Umbilical cord (tissue), 2 donors: Measurements from ENCODE around the gene RFX2. TPM values are rescaled to one million over a fixed set of nuclear protein-coding genes. Genes with fewer than 3 reads are reported as not detected.
A peak's percentile ranks its signal among the peaks of the same experiment; 100 is the strongest.
"Not testable (repeated sequence)": the region's sequence is repeated elsewhere in the genome, so short reads cannot be mapped to it uniquely, and the experiment has no call there.

Source experiments
- DNase-seq: peaks from one replicate; pipeline ENCODE4 v3.0.0-alpha.2; 2015; ENCODE audit warnings: low spot score
- total RNA-seq: library from RNA; depleted of rRNA; stranded (reverse); fragments of >200 nt; gene quantifications from one replicate; pipeline ENCODE4 v1.2.3, GENCODE V29; 2014; ENCODE audit warnings: low replicate concordance; ENCODE audit not compliant: insufficient read depth

RFX2 gene
- total RNA-seq, 1 donor from 2014 or later = 15.4 TPM

DNA sequence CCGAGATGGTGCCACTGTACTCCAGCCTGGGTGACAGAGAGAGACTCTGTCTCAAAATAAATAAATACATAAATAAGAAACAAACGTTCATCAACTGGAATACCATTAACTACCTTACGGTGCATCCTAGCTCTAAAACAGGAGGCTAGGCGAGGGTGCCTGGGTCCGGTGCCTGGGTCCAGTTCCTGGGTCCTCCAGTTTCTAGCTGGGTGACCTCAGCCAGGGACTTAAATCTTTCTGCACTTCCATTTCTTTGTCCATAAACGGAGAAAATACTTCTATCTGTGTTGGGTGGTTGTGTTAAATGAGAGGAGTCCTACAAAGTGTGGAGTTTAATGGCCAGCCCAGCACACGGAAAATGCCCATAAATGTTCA lies 34.0 kb downstream of the RFX2 start:
- DNase-seq = no peak

DNA sequence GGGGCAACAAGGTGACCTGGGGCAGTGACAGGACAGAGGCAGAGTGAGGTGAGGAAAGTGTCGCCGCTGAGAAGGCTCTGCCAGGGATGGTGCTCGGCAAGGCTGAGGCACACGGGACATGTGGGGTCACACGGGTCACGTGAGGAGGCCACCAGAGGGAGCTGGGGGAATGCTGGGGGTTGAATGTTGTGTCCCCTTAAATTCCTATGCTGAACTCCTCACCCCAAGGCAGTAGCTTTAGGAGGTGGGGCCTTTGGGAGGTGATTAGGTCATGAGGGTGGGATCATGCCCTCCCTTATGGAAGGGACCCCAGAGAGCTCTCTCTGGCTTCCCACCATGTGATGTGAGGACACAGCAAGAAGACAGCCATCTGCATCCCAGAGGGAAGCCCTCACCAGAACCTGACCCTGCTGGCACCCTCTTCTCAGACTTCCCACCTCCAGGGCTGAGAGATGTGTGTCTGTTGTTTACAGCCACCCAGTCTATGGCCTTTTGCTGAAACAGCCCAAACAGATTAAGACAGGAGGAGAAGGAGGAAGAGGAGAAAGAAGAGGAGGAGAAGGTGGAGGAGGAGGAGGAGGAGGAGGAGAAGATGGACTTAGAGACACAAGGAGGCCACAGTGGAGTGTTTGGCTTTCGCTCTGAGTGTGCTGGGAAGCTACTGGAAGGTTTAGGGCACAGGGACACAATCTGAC lies 35.4 kb downstream of the RFX2 start:
- DNase-seq = no peak

DNA sequence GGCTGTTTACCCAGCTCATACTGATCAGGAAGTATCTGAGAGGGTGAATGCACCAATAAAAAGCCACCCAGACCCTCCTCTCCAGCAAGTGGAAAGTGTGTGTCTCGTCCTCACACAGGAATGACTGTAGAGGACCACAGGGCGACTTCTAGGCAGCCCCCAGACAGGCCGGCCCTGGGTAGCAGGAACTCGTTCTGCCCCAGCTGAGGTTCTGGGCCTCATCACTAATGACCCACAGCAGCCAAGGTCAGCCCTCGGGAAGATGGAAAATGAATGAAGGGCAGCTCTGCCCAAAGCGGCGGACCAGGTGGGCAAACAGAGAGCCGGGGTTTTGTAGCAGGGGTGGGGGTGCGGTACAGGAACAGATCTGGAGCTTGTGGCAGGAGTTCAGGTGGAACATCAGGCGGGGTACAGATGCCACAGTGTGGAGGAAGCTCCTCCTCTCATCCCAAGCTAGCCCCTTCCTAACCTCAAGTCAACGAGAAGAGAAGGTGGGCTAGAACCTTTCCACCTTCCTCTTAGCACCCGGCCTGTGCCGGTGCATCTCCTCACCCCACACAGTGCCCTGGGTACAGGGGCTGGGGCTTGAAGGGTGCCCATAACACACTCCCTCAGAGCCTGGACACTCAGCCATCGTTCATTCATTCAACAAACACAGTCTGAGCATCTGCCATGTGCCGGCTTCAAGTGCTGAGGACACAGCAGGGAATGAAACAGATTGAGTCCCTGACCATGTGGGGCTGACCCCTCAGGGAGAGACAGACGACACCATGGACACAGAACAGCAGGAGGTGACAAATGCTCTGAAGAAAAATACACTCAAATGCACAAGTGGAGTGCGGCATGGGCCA lies 36.2 kb downstream of the RFX2 start:
- DNase-seq = no peak

DNA sequence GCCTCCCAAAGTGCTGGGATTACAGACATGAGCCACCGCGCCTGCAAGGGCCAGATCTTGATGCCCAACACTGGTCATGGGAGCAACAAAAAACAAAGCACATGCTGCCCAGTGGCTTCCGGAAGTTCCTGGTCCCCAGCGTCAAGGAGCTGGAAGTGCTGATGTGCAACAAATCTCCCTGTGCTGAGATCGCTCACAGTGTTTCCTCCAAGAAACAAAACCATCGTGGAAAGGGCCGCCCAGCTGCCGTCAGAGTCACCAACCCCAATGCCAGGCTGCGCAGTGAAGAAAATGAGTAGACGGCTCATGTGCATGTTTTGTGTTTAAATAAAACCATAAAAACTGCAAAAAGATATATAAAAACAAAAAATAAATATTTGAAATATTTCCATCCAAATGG lies 37.1 kb downstream of the RFX2 start:
- DNase-seq = not testable (repeated sequence)

DNA sequence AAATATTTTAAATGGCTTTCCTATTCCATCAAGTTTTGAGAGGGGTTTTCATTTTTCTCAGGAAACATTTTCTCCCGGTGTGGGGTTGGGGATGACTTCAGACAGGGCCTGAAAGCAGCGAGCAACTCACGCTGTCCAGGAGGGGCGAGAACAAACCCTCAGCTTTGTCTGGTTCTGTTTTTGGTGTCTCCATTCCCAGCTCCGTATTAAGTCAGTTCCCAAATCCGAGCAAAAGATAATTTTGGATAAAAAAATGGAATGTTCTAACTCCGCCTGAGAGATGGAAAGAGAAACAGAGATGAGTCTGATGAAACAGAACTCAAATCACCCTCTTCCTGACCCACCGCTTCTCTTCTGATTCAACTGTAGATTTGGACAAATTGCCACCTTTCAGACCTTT lies 38.4 kb downstream of the RFX2 start:
- DNase-seq = peak; percentile 40

DNA sequence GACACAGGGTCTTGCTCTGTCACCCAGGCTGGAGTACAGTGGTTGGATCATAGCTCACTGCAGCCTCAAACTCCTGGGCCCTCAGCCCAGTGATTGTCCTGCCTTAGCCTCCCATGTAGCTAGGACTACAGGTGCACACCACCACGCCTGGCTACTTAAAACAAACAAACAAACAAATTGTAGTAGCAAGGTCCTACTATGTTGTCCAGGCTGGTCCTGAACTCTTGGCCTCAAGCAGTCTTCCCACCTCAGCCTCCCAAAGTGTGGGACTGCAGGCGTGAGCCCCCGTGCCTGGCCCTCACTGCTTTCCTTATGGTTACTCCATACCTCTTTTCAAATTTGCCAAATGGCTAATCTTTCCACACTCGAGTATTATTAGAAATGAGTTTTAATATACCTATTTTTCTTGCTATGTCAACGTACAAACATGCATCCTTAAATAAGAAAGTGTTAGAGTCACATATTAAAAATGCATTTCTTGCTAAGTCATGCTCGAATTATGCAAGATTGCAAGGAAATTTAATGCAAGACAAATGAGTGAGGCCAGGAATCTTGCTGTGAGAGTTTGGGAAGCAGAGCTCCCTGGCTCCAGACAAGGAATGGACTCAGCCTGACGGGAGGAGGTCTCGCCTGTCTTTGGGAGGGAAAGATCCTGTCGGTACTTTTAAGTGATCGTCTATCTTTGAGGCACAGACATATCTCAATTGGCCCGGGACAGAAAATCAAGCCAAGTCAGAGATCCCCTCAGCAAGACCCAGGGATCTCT lies 39.4 kb downstream of the RFX2 start:
- peak; percentile 60 for DNase-seq

DNA sequence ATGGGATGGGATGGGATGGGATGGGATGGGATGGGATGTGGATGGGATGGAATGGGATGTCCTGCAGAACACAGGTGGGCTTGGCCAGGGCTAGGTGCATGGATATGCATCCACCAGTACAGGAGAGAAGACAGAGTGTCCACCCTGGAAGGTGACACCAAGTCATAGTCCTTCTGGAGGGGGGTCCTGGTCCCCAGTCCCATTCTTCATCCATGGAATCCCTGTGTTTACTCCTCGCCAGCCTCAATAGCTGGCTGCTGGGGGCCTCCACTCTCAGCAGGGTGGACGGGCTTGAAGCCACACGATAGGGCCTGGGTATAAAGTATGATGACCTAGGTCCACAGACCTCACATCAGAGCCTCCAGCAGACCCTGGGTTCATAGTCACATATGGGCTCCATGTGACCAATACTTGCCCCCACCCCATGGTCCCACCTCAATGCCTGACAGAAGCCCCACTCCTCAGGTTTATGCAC lies 40.1 kb downstream of the RFX2 start:
- no peak for DNase-seq

DNA sequence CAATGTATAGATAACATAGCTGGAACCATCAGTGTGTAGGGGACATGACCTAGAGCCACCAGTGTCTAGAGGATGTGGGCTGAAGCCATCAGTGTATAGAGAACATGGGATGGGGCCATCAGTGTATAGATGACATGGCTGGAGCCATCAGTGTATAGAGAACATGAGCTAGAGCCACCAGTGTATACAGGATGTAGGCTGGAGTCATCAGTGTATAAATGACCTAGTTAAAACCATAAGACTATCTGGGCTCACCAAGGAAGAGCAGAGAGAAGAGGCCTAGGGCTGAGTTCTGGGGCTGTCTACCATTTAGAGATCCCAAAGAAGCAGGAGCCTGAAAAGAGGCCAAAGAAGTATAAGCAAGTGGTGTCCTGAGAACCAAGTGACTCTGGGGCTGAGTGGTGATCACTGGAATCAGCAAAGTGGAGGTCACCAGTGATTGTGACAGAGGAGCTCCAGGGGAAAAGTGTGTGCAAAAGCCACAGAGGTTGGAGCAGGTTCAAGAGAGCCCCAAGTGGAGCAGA lies 41.0 kb downstream of the RFX2 start:
- DNase-seq = no peak

DNA sequence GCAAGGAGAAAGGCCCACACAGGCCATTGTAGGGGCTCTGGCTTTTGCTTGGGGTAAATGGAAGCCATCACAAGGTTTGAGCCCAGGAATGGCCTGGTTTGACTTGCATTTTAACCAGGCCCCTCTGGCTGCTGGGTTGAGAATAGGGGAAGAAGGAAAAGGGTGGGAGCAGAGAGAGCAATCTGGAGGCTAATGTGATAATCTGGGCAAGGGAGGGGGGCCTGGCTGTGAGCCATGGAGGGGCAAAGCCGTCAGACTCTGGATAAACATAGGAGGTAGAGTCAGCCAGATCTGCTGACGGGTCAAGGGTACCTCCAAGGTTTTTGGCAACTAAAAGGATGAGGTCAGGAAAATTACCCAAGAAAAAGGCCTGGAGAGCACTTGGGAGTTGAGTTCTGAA lies 41.6 kb downstream of the RFX2 start:
- no peak for DNase-seq

DNA sequence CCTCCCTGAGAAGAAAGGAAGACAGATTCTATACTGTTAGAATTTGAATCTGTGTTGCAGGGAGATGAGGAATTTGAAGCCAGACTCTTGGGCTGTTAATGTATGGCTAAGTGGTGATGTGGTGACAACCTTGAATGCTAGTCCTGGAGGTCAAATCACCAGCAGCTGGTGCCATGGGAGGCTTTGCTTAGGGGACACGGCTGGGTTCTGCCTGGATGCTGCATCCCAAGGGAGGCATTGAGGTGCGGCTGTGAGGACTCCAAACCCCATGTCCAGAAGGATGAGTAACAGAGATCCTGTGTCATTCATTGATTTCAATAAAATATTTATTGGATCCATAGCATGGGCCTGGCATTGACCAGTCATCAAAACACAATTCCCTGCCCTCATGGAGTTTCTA lies 42.3 kb downstream of the RFX2 start:
- no peak for DNase-seq

DNA sequence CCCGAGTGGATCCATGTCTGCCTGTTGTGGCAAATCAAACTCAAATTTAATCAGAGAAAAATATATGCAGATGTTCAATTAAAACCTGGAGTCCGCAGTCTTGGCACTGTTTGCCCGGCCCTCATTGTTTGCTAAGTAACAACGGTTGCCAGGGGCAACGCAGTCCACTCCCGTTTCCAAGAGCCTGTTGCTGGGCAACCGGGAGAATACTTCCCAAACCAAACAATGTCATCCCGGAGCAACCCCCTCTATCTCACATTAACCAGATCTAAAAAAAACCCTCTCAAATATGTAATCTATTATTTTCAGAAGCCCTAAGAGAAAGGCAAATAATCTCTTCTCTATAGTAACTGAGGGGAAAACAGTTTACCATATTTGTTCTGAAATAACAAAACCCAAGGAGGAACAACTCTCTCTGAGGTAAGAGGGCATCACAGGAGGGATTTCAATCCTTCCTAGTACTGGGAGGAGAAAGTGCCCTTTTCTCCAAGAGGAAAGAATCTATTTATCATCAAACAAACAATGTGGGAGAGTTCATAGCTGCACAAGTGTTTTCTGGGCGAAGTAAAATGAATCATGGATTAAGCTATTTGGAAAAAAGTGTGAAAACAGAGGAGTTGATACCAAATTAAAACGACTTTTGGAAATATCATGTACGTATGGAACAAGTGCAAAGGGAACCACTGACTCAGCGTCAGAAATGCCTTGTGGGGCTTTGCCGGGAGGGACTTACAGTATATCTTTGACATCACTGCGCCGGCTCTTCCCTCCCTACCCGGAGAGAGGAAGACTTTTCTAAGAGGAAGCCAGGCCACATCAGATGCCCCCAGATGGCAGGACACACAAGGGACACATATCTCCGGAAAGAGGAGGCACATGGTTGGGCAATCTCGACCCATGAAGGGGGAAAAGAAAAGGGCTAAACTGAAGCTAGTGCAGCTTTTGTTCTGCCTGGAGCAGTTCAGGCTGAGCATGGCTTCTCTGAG lies 43.3 kb downstream of the RFX2 start:
- DNase-seq = peak; percentile 96

DNA sequence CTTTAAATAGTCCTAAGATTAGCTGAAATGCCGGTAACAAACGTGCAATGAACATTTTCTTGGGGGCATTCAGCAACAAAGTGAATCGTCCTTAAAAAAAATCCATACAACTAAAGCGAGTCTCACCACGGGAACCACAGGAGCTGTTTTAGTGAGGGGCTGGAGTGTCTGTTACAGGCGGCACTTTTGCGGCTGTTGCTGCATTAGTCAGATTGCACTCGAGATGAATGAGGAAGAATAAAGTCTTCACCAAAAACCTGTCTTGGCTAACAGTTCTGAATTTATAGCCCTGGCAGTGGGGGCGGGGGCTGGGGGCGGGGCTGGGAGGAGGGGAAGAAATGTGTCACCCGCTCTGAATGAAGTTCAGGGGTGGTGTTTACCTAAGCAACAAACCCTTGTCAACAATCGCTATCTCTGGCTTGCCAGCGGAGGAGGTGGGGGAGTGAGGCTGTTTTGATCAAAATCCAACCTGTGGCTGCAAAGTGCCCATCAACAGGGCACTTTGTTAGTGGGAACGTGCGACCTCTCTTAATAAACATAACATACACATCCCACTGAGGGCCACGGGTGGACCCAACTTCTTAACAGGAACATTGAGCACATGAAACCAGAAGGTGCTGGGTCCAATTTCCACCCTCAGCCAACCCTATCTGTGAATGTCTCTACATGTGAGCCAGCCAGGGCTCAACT lies 44.5 kb downstream of the RFX2 start:
- peak; percentile 54 for DNase-seq

DNA sequence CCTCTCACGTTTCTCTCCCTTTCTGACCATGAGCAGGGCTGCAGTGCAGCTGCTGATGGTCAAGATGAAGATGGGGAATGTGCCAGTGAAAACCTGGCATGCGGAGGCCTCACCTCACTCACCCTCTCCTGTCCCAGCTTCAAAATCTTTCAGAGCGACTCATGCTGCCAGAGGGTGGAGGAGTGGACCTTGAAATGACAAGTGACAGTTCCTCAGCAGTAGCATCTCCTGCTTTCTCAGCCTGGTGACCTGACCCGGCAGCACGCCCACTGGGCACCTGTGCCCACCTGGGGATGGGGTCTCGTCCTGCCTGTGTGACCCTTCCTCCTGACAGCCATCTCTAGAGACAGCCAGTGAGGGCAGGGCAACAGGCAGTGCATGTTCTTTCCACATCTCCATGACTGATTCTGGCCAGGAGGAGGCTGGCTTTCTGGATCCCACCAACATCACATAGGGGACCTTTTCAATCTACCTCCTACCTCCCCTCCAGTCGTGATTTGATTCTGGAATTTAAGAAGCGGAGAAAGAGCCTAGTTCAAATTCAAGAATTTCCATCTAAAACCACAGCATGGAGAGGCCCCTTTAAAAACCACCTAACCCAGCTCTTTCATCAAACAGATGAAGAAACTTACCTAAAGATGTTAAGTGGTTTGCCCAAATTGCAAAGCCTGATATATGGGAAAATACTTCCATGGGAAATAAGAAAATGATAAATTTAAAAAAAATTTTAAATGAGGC lies 45.8 kb downstream of the RFX2 start:
- no peak for DNase-seq

DNA sequence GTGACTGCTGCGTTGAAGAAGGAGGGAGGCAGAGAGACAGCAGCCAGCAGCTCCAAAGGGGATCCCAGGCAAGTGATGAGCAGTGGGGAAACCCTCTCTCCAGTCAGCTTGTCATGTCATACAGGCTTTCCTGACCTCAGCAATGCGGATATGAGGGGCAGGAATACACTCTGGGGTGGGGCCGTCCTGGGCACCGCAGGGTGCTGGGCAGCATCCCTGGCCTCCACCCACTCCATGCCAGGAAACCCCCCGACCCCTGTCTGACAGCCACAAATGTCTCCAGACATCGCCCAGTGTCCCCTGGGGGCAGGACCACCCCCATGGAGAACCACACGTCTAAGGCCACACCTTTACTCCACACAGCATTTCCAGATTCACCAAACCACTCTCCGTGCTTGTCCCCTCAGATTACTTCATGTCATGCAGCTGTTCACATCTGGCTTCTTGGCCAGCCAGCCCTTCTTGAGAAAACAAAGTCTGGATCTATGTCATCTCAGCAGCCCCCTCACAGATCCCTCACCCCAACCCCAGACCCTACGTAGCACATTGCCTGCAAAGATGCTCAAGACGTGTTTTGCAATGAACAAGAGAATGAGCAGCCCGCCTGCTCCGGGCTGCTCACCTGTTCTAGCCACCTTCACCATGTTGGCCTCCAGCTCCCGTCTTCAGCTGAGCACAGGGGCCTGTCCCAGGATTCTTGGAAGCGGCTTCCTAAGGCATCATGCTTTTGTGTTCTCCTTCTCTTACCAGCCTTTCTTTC lies 46.5 kb downstream of the RFX2 start:
- DNase-seq = no peak

DNA sequence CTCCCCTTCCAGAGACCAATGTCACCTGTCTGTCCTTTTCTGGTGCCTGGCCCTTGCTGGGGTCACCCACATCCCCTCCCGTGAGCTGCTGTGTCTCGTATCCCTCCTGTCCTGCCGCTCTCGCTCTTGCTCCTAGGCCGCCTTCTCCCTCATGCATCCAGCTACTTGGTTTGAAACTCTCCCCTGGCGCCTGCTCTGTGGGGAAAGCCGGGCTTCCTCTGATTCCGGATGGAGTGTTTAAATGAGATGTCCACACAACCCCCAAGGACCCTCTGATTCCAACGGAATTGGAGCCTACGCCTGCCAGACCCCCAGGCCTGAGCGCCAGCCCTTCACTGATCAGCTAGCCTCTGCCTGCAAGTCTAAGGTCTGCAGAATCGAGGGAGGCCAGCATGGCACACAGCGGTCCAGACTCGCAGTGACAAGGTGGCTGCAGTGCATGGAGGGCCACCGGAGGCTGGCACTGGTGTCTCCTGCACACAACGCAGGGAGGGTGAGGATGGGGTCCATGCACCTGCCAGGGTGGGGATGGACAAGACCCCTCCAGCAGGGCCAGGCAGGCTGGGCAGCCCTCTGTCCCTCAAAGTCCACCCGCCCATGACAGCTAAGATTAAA lies 47.2 kb downstream of the RFX2 start:
- no peak for DNase-seq

DNA sequence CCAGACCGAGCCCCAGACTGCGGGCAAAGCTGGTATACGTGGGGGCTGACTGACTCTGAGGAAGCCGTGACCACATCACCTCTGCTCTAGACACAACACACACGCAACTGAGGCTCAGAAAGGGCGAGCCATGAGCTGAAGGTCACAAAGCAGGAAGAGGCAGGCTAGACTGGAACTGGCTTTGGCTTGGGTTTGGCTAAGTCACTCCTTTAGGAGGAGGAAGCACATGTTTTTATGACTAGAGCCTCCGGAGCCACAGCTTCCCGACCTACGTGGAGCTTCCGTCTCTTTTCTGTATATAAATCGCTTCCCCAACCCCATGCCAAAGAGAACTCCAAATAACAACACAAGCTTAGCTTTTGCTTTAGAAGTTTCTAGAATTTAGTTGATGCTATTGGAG lies 48.0 kb downstream of the RFX2 start:
- DNase-seq = no peak

DNA sequence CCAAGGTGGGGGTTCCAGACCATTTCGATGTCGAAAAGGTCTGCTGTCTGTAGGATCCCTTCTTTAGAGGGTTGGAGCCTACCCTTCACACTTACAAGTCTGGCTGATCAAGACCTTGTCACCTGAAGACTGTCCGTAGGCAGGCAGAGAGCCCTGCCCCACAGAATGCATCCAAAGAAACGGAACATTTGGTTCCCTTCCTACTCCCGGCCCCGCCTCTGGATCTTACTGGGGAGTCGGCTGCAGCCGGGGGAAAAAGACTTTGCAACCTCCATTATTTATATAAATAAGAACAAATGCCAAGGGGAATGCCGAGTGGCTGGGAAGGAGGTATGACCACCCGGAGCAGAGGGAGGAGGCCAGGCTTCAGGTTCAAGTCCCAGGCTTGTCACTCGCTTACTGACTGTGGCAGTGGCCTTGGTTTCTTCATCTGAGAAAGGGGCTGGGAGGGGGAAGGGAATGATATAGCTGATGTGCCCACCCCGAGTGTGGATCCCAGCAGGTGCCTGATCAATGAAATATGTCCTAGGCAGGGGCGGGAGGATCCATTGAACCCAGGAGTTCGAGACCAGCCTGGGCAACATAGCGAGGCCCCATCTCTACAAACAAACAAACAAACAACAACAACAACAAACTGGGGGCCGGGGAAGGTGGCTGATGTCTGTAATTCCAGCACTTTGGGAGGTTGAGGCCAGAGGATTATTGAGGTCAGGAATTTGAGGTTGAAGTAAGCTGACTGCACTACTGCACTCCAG lies 48.7 kb downstream of the RFX2 start:
- DNase-seq = no peak
